Stimulated activated CD4-positive, alpha-beta T cell treated with anti-CD3 and anti-CD28 coated beads, Interleukin-1b, Interleukin-23, amount 100 ng/mL, for 4 hours (primary cell): ENCODE measurements around the gene DNAJB6.
"Not testable (repeated sequence)": the region's sequence is repeated elsewhere in the genome, so short reads cannot be mapped to it uniquely, and the experiment has no call there.

ENCODE experiments used
- DNase-seq, 2 donors: peaks; one replicate each; pipeline ENCODE4 v3.0.0-alpha.2; 2020; ENCODE audit warnings: low read depth in 2 of 2

Gene DNAJB6

DNA sequence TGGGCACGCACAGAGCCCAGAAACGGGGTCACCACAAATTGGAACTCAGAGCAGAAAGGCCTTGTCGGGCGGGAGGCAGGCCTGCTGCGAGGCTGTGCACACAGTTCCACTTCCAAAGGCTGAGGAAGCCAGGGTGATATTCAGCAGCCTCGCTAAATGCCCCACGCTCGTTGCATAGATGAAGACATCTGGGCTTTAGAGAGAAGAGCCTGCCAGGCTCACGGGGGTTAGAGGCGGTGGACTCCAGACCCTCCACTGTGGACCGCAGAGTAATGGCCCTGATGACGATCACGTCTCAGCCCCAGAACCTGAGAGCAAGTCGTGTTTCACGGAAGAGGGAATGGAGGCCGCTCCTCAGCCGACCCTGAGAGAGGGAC lies 104.2 kb downstream of the DNAJB6 start:
- DNase-seq, result no peak

DNA sequence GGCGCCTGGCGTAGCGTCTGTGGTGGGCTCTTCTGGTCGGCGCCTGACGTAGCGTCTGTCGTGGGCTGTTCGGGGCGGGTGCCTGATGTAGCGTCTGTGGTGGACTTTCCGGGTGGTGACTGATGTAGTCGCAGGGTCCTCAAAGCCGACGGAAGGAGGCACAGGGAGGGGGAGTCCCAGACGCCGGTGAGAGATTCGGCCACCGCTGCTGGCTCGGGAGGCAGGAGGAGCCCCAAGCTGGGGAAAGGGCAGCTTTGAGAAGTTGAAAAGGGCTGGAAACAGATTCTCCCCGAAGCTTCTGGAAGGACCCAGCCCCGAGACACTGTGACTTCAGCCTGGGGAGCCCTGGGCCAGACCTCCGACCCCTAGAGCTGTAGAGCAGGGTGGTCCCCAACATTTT lies 105.7 kb downstream of the DNAJB6 start:
- DNase-seq, result no peak

GRCh38 chr7:157442993-157443831 lies 106.4 kb downstream of the DNAJB6 start:
- no peak for DNase-seq

DNA sequence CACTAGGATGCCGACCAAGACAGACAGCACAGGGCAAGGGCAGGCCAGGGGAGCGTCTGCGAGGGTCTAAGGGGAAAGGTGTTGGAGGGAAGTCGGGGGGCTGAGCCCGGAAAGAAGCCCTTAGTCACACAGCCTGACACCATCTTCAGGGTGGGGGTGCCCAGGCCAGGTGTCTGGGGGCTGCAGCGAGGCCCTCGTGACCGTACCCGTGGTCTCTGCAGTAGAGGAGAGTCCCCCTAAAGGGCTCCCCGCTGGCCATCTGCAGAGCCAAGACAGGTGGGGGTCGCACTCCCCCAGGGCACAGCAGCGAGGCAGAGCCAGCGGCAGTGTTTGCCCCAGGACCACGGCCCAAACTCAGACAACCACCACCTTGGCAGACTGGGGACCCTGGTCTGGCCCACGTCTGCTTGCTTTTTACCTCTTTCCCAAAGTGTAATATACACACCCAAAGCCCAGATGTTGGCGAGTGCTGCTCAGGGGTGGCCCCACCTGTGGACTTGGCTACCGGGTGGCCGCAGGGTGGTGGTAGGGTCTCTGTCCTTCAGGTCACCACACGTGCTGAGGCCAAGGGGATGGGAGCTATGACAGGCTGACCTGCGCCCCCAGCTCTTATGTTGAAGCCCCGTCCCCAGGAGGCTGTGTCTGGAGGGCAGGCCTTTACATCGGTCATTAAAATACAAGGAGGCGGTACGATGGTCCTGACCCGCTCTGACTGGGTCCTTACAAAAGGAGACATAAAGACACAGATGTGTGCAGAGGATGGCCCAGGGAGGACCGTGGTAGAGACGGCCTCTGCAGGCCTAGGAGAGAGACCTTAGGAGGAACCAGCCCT lies 107.4 kb downstream of the DNAJB6 start:
- no peak for DNase-seq

GRCh38 chr7:157444843-157445135 lies 108.0 kb downstream of the DNAJB6 start:
- no peak for DNase-seq

- DNase-seq, result no peak
These were observed 108.6 kb downstream of the DNAJB6 start for GRCh38 chr7:157445246-157445955.

GRCh38 chr7:157445956-157446295 lies 109.1 kb downstream of the DNAJB6 start:
- DNase-seq, result no peak

DNA sequence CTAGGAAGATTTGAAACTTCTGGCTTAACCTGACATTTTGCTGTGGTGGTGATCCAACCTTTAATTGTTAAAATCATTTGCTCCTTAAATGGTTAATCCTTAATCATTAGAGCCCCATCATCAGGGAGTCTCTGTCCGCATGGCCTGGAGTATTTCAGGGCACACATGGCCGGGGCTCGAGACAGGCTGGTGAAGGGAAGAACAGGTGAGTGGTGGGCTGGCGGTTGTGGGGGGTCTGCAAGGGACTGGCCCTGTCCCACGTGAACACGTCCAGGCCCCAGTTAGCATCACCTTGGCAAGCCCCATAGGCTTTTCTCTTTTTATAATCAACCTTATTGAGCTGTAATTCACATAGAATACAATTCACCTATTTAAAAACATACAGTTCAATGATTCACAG lies 109.5 kb downstream of the DNAJB6 start:
- no peak for DNase-seq

GRCh38 chr7:157454003-157454402 lies 117.2 kb downstream of the DNAJB6 start:
- DNase-seq, result not testable (repeated sequence)

GRCh38 chr7:157457355-157458253 lies 120.8 kb downstream of the DNAJB6 start:
- no peak for DNase-seq

DNA sequence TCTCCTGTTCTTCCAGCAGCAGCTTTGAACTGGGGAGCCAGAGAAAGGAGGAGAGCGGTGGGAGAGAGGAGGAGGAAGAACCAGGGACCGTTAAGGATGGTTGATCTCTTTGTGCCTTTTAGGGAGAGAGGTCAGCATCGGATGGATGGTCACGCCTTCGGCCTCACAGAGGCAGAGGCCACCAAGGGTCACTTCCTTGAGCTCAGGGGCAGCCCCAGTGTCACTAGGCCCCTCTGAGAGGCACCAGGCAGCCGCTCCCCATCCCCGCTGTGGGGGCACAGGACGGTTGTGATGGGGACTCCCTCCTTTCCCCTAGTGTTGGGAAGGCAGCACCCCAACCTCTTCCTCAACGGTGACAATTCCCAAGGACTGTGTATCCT lies 121.4 kb downstream of the DNAJB6 start:
- DNase-seq, result no peak

DNA sequence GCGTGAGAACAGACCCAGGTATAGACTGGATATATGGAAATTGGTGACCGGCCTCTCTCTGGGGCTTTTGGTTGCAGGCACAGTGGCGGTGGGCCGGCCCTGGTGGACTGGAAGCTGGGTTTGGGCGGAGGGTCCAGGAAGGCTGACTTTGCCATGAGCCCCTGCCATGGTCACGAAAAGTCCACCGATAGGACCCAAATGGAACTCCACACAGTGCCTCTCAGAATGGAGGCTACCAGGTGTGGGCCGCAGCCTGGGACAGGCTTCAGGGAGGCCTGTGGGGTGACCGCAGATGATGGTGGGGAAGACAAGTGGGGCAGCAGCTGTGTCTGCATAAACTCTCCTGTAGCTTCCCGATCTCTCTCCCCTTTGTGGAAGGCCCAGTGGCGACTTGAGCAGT lies 123.2 kb downstream of the DNAJB6 start:
- no peak for DNase-seq

DNA sequence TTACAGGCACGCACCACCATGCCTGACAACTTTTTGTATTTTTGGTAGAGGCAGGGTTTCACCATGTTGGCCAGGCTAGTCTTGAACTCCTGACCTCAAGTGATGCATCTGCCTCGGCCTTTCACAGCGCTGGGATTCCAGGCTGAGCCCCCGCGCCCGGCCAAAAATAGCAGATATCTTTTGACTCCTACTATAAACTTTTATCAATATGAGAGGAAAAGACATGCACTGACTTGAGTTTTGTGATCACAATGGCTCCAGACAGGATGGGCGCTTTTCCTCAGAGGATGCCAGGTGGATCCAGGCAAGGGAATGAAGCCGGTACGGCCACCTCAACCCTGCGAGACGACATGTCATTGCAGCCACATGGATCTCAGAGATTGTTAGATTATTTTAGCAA lies 123.9 kb downstream of the DNAJB6 start:
- no peak for DNase-seq

GRCh38 chr7:157461573-157462418 lies 125.0 kb downstream of the DNAJB6 start:
- DNase-seq, result no peak

- no peak for DNase-seq
These were observed 125.6 kb downstream of the DNAJB6 start for GRCh38 chr7:157462419-157462771.

DNA sequence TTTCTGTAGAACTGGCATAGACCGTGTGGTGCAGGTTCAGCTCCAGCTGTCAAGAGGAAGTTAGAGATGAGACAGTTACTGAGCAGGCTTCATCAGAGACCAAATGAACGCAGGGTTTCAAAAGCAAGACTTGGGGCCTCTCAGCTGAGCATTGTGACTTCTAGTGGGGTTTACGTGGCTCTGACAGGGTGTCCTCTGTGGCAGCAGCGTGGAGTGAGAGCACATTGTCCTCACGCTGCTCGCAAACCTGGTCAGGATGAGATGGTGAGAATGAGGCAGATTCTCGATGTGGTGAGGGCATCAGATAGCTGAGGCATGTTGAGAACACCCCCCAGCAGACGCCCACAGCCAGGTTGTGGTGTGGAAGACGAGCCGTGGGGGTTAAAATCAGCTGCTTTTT lies 126.0 kb downstream of the DNAJB6 start:
- DNase-seq, result no peak

DNA sequence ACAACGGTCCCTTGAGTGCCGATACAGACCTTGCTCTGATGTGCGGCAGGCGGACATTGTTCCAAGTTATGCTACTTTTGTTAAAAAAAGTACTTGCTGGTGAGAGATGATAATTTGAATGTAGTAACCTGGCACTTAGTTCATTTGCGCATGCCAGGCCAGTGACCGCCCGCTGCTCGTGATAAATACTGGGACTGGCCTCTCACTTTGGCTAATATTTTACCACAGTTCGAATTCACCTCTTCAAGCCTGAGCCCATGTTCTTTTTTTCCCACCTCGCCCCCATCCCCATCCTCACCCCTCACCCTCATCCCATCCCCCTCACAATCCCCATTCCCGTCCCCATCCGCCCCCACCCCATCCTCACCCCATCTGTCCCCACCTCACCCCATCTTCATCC lies 126.4 kb downstream of the DNAJB6 start:
- DNase-seq, result no peak

- no peak for DNase-seq
These were observed 127.5 kb downstream of the DNAJB6 start for GRCh38 chr7:157464111-157464970.

- no peak for DNase-seq
These were observed 128.4 kb downstream of the DNAJB6 start for GRCh38 chr7:157464971-157465886.
